BE2C (cell line): Measurements from ENCODE around the gene AFF1.
A peak's percentile ranks its signal among the peaks of the same experiment; 100 is the strongest.

ENCODE experiments used
- DNase-seq: peaks from one replicate; pipeline ENCODE4 v3.0.0-alpha.2; 2020
- H3K27me3 ChIP-seq: fragments of 250-450 bp; sonication (Bioruptor Pico); 2 replicates; pipeline ENCODE4 v1.5.1; 2020; ENCODE audit warnings: mild to moderate bottlenecking
- H3K36me3 ChIP-seq: fragments of 250-450 bp; sonication (Bioruptor Pico); 2 replicates; pipeline ENCODE4 v1.5.1; 2020; ENCODE audit warnings: mild to moderate bottlenecking
- H3K4me1 ChIP-seq: fragments of 250-450 bp; sonication (Bioruptor Pico); 2 replicates; pipeline ENCODE4 v1.5.1; 2020
- H3K4me3 ChIP-seq: 2 replicates; pipeline ENCODE4 v1.5.1; 2011; ENCODE audit warnings: low read depth, low read length
- H3K9me3 ChIP-seq: fragments of 250-450 bp; sonication (Bioruptor Pico); 2 replicates; pipeline ENCODE4 v1.5.1; 2020
- CTCF ChIP-seq: IDR thresholded peaks from 2 replicates; pipeline ENCODE4 v1.5.1; 2012; ENCODE audit warnings: mild to moderate bottlenecking, low read depth, low read length

The AFF1 gene

GRCh38 chr4:87054900-87055299 is 120.1 kb downstream of the AFF1 start:
- no peak for DNase-seq
- TF ChIP-seq CTCF = no peak
- no peak overlapping the region for H3K4me3 ChIP-seq
- no peaks in the 10 kb centered on the region for H3K9me3 ChIP-seq
- peaks cover 35% of the 10 kb centered on the region for H3K4me1 ChIP-seq
- peaks cover 3% of the 10 kb centered on the region; the same call in 1 of the 2 replicates for H3K36me3 ChIP-seq
- H3K27me3 ChIP-seq = no peaks in the 10 kb centered on the region

GRCh38 chr4:87055311-87055710 is 120.5 kb downstream of the AFF1 start:
- Histone ChIP-seq H3K4me1 (peaks cover 35% of the 10 kb centered on the region), H3K27me3 (no peaks in the 10 kb centered on the region), H3K4me3 (no peak overlapping the region), H3K9me3 (no peaks in the 10 kb centered on the region), H3K36me3 (peaks cover 3% of the 10 kb centered on the region; the same call in 1 of the 2 replicates)
- DNase-seq = no peak
- TF ChIP-seq CTCF = no peak

GRCh38 chr4:87056881-87057280 is 122.1 kb downstream of the AFF1 start:
- no peak for TF ChIP-seq CTCF
- no peak for DNase-seq
- no peaks in the 10 kb centered on the region for H3K27me3 ChIP-seq
- no peak overlapping the region for H3K4me3 ChIP-seq
- peaks cover 3% of the 10 kb centered on the region; the same call in 1 of the 2 replicates for H3K36me3 ChIP-seq
- H3K9me3 ChIP-seq = no peaks in the 10 kb centered on the region
- H3K4me1 ChIP-seq = peaks cover 35% of the 10 kb centered on the region

- no peaks in the 10 kb centered on the region for H3K27me3 ChIP-seq
- H3K9me3 ChIP-seq = no peaks in the 10 kb centered on the region
- DNase-seq = peak; percentile 21
- TF ChIP-seq CTCF = no peak
- H3K36me3 ChIP-seq = peaks cover 3% of the 10 kb centered on the region; the same call in 1 of the 2 replicates
- H3K4me1 ChIP-seq = peaks cover 35% of the 10 kb centered on the region
- H3K4me3 ChIP-seq = no peak overlapping the region
These were observed 123.1 kb downstream of the AFF1 start for GRCh38 chr4:87057835-87058355.

- peak; percentile 28 for DNase-seq
- no peaks in the 10 kb centered on the region for H3K27me3 ChIP-seq
- H3K36me3 ChIP-seq = peaks cover 3% of the 10 kb centered on the region; the same call in 1 of the 2 replicates
- TF ChIP-seq CTCF = peak; percentile 42
- H3K4me3 ChIP-seq = no peak overlapping the region
- no peaks in the 10 kb centered on the region for H3K9me3 ChIP-seq
- peaks cover 30% of the 10 kb centered on the region for H3K4me1 ChIP-seq
These were observed 123.7 kb downstream of the AFF1 start for GRCh38 chr4:87058356-87059073.

GRCh38 chr4:87060957-87061356 is 126.1 kb downstream of the AFF1 start:
- Histone ChIP-seq H3K4me3 (no peak overlapping the region), H3K4me1 (peaks cover 27% of the 10 kb centered on the region), H3K27me3 (no peaks in the 10 kb centered on the region), H3K36me3 (peaks cover 6% of the 10 kb centered on the region; the same call in 1 of the 2 replicates), H3K9me3 (no peaks in the 10 kb centered on the region)
- no peak for DNase-seq
- TF ChIP-seq CTCF = no peak
